Limb (tissue), 2 donors: ENCODE results near the gene ZNF283.
"Not testable (repeated sequence)": the region's sequence is repeated elsewhere in the genome, so short reads cannot be mapped to it uniquely, and the experiment has no call there.

Source experiments
- DNase-seq, 2 donors: peaks; one replicate each; pipeline ENCODE4 v3.0.0-alpha.2; 2016; ENCODE audit errors: extremely low spot score in 2 of 2

The ZNF283 gene

GRCh38 chr19:43848821-43849220, 21.7 kb downstream of the ZNF283 start:
- no peak for DNase-seq

- DNase-seq: no peak
These were observed 31.1 kb downstream of the ZNF283 start for GRCh38 chr19:43858174-43858573.

DNA sequence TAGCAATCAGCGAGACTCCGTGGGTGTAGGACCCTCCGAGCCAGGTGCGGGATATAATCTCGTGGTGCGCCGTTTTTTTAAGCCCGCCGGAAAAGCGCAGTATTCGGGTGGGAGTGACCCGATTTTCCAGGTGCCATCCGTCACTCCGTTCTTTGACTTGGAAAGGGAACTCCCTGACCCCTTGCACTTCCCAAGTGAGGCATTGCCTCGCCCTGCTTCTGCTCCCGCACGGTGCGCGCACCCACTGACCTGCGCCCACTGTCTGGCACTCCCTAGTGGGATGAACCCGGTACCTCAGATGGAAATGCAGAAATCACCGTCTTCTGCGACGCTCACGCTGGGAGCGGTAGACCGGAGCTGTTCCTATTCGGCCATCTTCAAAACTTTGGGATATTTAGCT, 39.8 kb downstream of the ZNF283 start:
- DNase-seq: not testable (repeated sequence)

- DNase-seq: no peak
These were observed 45.6 kb downstream of the ZNF283 start for GRCh38 chr19:43872547-43873336.

GRCh38 chr19:43880483-43880882, 53.4 kb downstream of the ZNF283 start:
- no peak for DNase-seq

- no peak for DNase-seq
These were observed 56.7 kb downstream of the ZNF283 start, which contains the start of gene ZNF404 for GRCh38 chr19:43883864-43884263. ZNF404 (minus strand) TSS chr19:43883964.

- no peak for DNase-seq
These were observed 68.7 kb downstream of the ZNF283 start for GRCh38 chr19:43895727-43896308.
